AG09309 (cell line): ENCODE results near the gene SIM1.

ENCODE experiments used
- DNase-seq: peaks from one replicate; pipeline ENCODE4 v3.0.0-alpha.2; 2010; ENCODE audit warnings: low read depth
- H3K4me3 ChIP-seq: 2 replicates; pipeline ENCODE4 v1.5.1; 2011; ENCODE audit warnings: mild to moderate bottlenecking, low read depth, low read length, moderate library complexity; ENCODE audit not compliant: control insufficient read depth
- CTCF ChIP-seq: IDR thresholded peaks from 2 replicates; pipeline ENCODE4 v1.5.1; 2011; ENCODE audit warnings: mild to moderate bottlenecking, low read depth, low read length, inconsistent platforms; ENCODE audit not compliant: insufficient read depth, control insufficient read depth; ENCODE audit errors: missing control alignments

The SIM1 gene

GRCh38 chr6:100464162-100464851 is 414 bp downstream of the SIM1 start:
- no peak for DNase-seq
- no peak for TF ChIP-seq CTCF
- H3K4me3 ChIP-seq, result no peak overlapping the region

DNA sequence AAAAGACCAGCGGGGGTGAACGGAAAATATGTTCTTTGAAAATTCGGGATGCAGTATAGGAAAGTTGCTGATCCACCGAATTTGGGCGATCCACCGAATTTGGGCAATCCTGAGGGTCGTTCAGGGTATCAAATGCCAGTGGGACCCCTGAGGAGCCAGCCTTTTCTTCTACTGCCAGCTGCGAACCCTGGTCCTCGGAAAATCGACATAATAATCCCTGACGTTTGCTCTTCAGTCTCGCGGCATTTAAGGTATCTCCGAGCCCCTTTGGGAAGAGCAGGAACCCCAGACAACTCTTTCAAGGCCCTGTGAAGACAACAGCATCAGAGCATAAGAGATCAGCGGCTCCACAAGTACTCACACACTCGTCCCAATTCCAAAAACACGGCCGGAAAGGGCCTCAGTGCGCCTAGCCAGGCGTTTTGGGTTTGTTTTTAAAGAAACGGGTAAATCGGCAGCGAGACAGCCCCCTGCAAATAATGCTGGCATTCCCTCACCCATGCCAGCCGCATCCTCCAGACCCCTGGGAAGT is 1.0 kb downstream of the SIM1 start:
- DNase-seq, result no peak
- no peak for TF ChIP-seq CTCF
- no peak overlapping the region for H3K4me3 ChIP-seq

DNA sequence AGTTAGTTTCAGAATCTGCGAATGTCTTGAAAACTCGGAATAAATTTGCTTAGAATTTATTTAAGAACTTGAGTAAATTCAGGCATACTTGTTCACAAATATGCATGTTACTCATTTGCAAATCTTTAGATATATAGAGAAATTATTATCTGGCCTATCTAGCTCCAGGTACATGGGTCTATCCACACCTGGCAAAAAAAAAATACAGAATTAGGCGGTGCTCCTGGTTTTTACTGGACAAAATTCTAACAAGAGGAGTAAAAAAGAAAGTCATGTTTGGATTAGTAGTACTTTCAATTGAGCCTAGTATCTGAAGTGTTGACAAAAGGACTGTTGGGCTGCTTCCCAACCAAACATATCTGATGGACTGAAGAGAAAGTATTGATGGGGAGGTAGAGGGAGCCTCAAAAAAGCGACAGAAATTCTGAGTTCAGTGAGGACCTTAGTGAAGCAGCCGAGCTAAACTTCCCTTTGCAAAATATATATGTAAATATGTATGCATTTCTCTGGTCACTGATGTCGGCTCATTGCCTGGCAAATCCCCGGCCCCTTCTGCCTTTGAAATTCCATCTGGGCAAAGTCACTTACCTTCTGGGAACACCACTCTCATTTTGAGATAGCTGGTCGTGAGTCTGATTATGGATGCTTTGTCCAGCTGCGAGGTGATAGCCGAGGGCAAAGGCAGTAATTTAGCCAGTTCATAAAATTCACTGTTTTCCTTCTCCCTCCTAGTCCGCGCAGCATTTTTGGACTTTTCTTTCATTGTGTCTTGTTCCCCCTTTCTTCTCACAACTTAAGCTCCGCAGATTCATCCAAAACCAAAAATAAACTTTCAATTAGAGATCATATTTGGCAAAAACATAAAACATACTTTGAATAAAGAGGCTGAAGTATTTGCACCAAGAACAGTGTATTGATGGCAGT is 1.8 kb downstream of the SIM1 start:
- no peak overlapping the region for H3K4me3 ChIP-seq
- DNase-seq, result no peak
- no peak for TF ChIP-seq CTCF

DNA sequence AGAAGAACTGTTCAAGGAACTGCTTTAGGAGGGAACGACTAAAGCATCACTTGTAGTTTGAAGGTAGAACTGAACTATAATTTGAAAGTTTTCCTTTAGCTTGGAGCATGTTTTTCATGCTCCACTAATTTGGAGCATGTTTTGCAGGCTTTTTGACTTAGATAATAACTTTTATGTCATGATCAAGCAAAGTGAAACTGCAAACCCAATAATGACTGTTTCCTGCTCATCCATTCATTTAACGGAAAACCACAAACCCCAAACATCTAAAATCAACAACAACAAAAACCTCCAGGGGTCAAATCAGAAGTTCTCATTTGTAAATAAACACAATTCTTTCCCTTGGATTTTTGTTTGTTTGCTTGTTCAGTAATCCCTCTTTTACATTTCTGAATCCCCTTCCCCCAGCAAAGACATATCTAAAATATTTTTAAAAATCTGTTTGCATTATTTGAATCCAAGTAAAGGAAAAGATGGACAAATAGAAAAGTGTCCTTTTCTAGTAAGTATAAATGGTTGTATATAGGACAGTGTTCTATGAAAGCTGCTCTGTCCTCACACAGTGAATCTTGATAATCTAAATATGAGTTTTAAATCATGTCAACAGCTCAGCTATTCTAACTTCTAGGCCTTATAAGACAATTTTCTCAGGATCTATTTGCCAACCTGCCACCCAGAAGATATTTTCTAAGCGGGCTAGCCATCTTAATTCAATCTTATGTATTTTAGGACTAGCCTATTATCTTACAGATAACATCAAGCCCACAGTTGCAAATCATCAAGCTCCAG is 2.6 kb downstream of the SIM1 start:
- H3K4me3 ChIP-seq, result no peak overlapping the region
- DNase-seq, result no peak

DNA sequence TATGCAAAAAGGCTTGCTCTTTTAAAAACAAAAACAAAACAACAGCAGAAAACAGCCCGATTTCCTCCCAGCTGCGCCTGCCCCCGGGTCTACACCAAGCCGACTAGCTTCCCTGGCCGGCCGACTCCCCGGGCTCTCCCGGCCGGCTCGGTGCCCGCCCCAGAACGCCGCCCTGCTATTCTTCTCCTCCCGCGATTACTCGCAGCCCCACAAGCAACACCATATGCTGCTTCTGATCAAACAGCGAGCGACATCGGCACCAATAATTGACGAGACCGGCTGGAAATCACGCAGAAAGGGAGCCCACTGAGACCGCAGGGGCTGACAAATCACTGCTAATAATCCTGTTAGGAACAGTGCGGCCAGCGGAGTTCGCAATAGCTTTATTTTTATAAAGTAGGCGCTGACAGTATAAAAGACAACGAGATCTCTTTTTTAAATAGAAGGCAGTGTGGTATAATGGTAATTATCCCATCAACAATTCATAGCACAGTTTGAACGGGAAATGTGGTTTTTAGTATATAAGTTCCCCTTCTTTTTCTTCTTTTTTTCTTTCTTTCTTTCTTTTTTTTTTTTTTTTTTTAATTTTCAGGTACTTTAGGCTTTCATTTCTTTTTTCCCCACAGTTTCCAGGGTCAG is 3.3 kb downstream of the SIM1 start:
- H3K4me3 ChIP-seq, result no peak overlapping the region
- no peak for DNase-seq
- TF ChIP-seq CTCF, result no peak

More for the DNA sequence above, 2.6 kb downstream of the SIM1 start:
- no peak for TF ChIP-seq CTCF
